Retina (tissue), 1 donor: ENCODE data around the gene BPTF.
"Not testable (repeated sequence)": the region's sequence is repeated elsewhere in the genome, so short reads cannot be mapped to it uniquely, and the experiment has no call there.

Source experiments
- DNase-seq: peaks from one replicate; pipeline ENCODE4 v3.0.0-alpha.2; 2016

BPTF gene

DNA sequence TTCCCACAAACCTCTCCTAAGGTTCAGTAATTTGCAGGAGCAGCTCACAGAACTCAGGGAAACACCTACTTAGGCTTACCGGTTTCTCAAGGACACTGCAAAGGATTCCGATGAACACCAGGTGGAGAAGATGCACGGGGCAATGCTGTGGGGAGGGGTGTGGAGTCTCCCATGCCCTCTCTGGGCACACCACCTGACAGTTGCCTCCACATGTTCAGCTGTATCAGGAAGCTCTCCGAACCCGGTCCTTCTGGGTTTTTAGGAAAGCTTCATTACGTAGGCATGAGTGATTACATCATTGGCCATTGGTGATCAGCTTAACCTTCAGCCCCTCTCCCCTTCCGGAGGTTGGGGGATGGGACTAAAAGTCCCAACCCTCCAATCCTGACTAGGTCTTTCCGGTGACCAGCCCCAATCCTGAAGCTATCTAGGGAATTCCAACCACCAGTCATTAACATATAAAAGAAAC lies 149.3 kb downstream of the BPTF start:
- DNase-seq: no peak

GRCh38 chr17:67976306-67976705 lies 151.0 kb downstream of the BPTF start:
- not testable (repeated sequence) for DNase-seq

- DNase-seq: no peak
Observed at GRCh38 chr17:67980456-67980855, 155.2 kb downstream of the BPTF start.

- not testable (repeated sequence) for DNase-seq
Observed at GRCh38 chr17:67980883-67981282, 155.6 kb downstream of the BPTF start.

DNA sequence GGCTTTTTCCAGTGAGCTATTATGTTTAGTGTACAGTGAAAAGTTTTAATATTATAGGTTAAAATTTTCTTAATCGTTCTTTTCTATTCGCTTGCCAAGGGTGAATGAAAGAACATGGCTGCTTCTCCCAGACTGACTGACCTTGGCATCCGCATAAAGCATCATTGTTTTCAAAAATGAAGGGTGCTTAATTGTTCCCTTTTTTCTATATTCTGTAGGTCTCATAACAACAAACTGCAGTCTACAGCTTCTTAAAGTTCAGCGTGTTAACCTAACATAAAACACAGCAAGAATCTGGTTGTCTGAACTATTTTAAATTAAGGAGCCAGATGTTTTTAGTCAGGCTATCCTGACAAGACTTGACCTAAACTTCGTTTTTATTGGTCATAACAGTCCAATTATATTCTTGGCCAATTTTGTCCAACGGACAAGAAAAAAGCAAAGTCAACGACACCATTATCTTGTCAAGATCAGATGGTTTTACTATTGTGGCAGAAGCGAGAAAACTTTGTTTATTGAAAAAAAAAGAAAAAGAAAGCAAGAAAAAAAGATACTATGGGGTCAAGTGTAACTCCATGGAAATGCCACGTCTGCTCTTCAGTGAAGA lies 156.8 kb downstream of the BPTF start:
- DNase-seq: no peak

GRCh38 chr17:67982686-67983382 lies 157.5 kb downstream of the BPTF start:
- DNase-seq: peak; percentile 23

DNA sequence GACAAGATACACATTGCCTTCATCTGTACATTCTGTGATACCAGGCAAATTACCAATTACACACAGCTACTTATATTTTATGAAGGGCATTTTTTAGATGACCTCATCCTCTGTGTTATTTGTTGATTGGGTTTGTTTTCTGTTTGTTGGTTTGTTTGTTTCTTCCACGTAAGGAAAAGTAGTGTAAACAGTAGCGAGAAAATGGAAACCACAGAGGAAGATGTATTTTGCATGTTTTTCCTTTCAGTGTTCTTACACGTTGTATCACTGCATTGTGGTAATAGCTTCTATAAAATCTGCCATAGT lies 158.0 kb downstream of the BPTF start:
- DNase-seq: no peak

DNA sequence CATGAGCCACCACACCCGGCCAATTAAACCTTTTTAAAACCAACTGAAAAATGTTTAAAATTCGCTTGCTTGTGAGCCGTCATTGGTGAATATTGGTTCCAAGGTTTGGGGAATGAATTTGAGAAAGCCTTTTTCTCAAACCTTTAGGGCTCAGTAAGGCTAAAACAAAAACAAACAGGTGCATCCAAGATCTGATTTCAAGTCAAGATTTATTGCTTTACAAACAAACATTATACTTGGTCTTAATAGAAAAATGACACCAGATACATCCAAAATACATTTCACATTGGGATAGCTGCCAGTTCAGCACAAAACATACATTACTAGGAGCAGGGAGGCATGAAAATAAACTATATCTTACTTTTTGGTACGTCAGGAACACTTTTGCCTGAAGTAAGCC lies 165.6 kb downstream of the BPTF start:
- no peak for DNase-seq

- no peak for DNase-seq
Observed at GRCh38 chr17:67992548-67993152, 167.3 kb downstream of the BPTF start.

DNA sequence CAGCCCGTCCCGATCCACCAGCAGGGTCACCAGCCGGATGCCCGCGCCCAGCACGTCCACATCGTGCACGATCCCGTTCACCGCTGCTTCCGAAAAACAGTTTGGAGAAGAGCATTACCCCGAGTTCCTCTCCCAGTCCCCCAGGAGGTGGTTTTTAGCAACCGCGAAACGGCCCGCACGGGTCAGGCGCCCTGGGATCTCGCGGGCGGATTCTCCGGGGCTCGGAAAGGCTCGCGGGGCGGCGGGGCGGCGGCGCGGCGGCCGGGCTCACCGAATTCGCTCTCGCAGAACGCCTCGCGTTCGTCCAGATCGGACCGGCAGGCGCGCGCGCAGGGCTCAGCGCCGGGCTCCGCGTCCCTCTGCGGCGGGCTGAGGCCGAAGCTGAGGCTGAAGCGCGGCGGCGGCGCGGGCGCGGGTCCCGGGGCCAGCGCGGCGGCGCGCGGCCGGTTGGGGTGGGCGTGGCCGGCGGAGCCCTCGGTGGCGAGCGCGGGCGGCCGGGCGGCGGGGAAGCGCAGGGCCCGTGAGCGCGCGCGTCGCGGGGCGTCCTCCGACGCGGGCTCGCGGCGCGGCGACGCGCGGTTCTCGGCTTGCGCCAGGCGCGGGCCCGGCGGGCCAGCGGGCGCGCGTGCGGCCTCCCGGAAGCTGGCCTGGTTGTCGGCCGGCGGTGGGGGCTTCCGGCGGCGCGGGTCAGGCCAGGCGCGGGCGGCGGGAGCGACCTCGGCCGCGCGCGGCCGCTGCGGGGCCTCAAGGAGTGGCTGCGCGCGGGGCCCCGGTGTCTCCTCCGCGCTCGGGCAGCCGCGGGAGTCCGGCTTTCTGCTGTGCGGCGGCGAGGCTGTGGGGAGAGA lies 168.1 kb downstream of the BPTF start:
- DNase-seq: peak; percentile 92

DNA sequence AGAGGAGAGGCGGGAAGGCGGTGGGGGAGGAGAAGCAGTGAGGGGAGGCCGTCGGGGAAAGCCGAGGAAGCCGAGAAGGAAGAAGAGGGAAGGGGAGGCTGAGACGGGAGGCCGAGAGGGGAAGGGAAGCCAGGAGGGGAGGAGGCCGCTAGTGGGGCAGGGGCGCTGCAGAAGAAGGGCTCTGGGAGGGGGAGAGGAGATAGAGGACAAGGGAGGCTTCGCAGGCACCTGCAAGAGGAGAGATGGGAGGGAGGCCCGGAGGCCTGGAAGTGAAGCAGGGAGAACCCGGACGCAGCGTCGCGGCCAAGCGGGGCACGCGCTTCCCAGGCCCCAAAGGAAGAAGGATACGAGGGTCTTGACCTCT lies 168.7 kb downstream of the BPTF start:
- peak; percentile 76 for DNase-seq

- no peak for DNase-seq
Observed at GRCh38 chr17:67994817-67995569, 169.7 kb downstream of the BPTF start.

- DNase-seq: peak; percentile 69
Observed at GRCh38 chr17:67995570-67996263, 170.4 kb downstream of the BPTF start.

DNA sequence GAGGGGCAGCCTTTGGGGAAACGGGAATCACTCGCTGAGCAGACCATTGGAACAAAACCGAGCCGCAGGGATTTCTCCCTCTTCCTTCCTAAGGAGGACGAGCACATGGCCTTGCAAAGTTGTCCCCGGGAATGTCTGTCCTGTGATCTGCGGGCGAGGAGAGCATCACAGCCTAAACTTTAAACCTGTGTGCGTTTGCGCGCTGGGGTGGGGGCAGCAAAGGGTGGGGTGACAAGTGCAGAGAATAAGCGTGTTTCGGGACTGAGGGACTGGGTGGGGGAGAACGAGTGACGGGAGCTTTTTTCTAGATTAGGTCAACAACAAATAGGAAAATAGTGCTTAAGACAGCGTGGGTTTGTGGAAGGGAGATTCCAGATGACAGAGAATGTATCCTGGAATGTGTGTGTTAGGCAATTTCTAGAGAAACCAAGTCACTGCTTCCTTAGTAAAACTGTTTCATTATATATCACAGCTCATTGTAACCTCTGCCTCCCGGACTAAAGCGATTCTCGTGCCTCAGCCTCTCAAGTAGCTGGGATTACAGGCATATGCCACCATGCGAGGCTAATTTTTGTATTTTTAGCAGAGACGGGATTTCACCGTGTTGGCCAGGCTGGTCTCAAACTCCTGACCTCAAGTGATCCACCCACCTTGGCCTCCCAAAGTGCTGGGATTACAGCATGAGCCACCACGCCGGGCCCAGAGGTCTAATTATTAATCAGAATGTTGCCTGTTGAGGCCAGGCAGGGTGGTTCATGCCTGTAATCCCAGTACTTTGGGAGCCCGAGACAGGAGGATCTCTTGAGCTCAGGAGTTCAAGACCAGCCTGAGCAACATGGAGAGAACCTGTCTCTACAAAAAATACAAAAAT lies 171.2 kb downstream of the BPTF start, which contains the start of gene C17orf58:
Gene C17orf58, minus strand, starts transcription at position 169 of the 871 bp plus-strand sequence. CDS start 271 bp downstream, outside the sequence.
- peak; percentile 28 for DNase-seq

GRCh38 chr17:67998466-67998865 lies 173.2 kb downstream of the BPTF start:
- no peak for DNase-seq

DNA sequence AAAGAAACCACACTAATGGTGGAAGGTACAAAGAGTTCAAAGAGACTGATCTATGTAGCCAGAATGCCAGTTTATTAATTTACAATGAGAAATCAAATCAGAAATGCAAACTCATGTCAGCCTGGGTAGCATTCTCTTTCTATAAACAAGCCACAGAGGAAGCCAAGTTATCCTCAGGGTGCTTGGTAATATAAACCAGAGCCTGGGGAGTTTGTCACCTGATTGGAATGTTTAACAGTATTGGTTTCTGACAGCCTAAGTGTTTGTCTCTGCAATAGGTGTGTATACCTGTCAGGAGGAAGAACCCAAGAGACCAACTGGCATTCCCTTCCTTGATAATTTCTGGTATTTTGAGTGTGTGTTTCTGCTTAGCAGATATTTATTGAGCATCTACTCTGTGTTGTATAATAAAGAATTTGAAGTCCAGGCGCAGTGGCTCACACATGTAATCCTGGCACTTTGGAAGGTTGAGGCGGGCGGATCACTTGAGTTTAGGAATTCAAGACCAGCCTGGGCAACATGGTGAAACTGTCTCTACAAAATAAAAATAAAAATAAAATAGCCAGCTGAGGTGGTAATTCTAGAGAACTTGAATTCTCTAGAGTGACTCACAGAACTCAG lies 174.1 kb downstream of the BPTF start:
- DNase-seq: no peak

- no peak for DNase-seq
Observed at GRCh38 chr17:68004201-68004600, 178.9 kb downstream of the BPTF start.

- DNase-seq: no peak
Observed at GRCh38 chr17:68006797-68007196, 181.5 kb downstream of the BPTF start.

DNA sequence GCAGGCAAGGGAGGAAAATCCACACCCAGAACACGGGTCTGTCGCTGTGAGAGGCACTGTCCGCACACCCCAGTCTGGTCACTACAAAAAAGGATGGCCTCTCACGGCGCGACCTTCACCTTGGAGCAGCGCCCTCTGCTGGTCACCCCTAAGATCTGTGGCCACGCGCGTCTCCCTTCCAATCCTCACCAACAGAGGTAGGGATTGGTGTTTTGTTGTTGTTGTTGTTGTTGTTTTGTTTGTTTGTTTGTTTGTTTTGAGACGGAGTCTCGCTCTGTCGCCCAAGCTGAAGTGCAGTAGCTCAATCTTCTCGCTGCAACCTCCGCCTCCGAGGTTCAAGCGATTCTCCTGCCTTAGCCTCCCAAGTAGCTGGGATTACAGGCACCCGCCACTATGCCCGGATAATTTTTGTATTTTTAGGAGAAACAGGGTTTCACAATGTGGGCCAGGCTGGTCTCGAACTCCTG lies 185.9 kb downstream of the BPTF start:
- DNase-seq: peak; percentile 56

DNA sequence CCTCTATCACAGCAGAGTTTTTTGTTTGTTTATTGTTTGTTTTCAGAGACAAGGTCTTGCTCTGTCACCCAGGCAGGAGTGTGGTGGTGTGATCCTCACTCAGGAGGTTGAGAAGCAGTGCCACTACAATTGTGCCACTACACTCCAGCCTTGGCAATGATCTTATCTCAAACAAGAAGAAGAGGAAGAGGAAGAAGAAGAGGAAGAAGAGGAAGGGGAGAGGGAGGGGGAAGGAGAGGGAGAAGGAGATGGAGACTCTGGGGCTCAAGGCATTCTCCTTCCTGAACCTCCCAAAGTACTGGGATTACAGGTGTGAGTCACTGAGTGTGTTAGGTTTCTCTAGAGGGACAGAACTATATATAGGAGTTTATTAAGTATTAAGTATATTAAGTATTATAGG lies 188.1 kb downstream of the BPTF start:
- no peak for DNase-seq
